Hippocampal formation (tissue), 2 donors: ENCODE measurements around the gene KLF3.
A peak's percentile ranks its signal among the peaks of the same experiment; 100 is the strongest.

Source experiments
- DNase-seq, 2 donors: peaks; one replicate each; lab custom pipeline; 2025; lab: John Stamatoyannopoulos, UW

KLF3 gene

DNA sequence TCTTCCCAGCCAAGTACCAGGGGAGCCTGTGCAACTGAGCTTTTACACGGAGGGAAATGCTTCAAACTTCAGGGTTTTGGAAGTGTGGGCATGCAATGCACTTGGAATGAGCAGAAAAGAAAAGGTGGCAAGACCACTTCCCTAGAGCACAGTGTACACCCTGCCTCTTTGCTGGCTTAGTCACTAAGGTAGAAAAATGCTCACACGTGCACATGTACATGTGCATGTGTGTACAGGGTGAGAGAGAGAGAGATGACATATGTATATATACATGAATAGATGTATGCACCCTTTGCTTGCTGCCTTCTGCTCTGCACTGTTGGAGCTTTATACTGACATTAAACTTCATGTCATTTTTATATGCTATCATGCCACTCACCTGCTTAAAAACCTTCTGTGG is 7.9 kb upstream of the KLF3 start:
- DNase-seq, result no peak

DNA sequence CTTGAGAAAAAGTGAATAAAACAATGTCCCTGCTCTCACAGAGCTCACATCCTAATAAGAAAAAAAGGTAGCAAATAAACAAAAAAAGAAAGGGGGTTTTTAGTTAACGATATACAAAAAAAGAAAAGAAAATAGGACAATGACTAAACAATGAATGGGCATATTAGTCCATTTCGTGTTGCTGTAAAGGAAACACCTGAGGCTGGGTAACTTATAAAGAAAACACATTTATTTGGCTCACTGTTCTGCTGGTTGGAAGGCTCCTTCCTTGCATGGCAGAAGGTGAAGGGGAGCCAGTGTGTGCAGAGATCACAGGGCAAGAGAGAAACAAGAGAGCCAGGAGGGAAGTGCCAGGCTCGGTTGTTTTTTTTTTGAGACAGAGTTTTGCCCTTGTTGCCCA is 4.7 kb upstream of the KLF3 start:
- DNase-seq, result no peak

- DNase-seq, result no peak
Measured at GRCh38 chr4:38660838-38661237, 3.2 kb upstream of the KLF3 start.

GRCh38 chr4:38661371-38661770 is 2.6 kb upstream of the KLF3 start:
- DNase-seq, result no peak

GRCh38 chr4:38662522-38663089 is 1.4 kb upstream of the KLF3 start:
- no peak for DNase-seq

DNA sequence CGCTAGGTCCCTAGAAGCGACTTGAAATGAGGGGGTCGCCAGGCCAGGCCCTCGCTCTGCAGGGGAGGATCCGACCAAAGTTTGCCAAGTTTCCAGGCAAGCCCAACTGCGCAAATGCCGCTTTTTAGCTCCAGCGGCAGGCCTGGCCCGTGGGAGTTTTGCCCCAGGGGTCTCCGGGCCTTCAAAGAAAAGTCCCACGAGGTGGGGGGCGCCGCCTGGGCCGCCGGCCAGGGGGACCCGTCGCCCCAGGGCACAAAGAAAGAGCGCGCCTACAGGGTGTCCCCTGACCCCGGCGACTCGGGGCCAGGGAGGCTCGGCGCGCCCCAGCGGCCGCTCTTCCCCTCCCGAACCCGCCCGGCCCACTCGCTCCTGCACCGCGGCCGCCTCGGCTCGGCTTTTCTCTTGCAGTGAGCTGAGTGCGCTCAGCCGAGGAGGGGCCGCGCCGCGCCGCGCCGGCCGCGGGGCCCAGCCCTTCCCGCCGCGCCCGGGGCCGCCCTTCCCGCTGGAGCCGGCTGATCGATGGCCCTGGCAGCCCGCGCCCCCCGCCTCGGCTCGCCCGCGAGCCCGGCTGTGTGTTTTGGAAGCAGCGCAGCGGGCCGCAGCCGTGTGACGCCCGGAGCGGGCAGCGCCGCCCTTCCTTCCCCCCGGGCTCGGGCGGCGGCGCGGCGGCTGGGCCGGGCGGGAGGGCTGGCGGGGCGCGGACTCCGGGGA is 754 bp upstream of the KLF3 start:
- DNase-seq, result peak in 1 of 2 donors; percentile 96

DNA sequence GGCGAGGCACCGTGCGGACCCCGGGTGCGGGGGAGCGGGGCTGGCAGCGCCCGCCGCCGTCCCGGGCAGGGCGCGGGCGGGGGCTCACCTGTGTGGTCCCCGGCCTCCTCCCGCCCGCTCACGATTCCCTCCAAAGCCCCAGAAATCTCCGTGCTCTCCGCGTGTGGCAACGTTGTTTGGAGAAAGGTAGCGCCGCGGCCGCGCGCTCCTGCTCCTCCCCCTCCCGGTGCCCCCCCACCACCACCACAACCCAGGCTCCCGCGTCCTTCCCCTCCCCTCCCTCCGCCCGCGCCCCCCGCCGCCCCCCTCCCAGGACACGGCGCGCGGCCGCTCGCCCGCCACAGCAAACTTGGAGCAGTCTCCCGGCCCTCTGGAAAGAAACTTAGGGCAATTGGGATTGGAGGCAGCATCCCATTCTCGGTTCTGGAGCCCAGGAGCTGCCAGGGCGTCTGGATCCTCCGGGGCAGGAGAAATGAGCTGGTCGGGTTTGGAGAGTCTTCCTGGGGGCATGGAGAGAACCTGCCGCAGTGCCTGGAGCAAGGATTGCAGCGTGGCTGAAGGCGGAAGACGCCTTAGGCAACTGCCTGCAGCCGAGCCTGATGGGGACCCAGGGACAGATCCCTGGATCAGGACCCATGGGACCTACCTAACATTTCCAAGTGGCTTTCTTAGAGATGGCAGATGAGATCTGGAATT is 855 bp downstream of the KLF3 start:
- peak; percentile 63 to 65 for DNase-seq

GRCh38 chr4:38665551-38666411 is 1.8 kb downstream of the KLF3 start:
- DNase-seq, result no peak

- DNase-seq, result no peak
Measured at GRCh38 chr4:38666766-38667084, 2.7 kb downstream of the KLF3 start.

DNA sequence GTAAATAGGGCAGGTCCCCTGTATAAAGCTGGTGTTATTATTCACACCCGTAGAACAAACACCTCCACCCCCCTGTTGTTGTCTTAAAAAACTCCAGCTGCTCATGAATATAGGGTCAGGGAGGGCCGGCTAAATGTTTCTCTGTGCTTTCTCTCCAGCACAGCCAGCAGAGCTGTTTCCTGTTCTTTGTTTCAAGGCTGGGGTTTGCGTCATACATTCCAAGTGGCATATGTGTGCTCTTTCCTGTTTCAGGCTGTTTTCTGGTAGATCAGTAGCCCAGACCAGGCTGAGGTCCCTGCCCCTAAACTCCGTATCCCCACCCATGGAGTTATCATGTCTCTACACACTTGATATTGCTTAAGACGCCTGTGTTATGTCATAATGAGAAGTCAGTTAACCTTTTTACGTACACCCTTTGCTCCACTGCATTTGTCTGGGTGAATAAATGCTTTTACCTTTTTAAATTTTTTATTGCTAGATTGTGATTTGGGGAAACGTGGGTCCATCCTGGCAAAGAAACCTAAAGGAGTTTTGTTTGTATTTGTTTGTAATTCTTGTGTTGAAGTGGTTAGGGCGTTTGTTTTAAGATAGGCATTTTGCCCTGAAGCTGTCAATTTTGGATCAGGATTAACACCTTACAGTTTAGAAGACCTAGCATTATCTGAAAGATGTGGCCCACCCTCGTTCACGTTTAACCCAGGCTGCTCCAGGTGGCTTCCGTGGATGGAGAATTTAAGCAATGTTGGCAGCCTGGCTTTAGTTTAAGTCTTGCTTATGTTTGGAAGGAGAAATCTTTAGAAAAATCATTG is 3.3 kb downstream of the KLF3 start:
- DNase-seq, result peak; percentile 56 to 88

DNA sequence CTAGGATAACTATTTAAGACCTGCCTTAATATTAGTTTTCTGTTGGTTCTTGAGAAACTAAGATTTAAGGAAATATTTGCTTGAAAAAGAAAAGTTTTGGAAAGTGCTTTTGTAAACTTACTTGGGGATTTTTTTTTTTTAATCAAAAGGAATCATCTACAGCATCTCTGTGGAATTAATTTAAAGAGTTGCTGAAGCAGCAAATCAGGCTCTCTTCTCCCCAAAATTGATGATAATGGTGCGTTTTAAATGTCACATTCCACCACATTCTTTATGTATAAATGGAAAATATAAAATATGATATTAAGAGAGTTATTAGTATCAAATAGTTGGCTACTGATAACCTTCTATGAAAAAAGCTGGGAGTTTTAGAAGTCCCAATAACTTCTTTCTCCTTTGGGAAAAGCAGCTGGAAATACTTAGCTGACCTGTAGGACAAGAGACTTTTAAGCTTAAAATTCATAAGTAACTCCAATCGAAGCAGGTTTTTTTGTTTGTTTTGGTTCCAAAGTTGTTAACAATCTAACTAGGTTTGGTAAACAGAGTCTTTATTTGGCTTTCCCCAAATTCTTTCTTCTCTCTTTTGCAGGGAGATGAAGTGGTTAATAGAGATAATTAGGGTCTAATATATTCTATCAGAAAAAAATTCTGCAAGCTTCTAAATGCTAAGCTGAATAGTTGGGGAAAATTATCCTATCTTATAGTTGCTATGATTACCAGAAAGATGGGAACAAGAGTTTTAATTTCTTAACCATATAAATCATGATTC is 4.4 kb downstream of the KLF3 start:
- DNase-seq, result no peak

- no peak for DNase-seq
Measured at GRCh38 chr4:38669208-38669607, 5.2 kb downstream of the KLF3 start.

- no peak for DNase-seq
Measured at GRCh38 chr4:38670109-38670901, 6.3 kb downstream of the KLF3 start.

DNA sequence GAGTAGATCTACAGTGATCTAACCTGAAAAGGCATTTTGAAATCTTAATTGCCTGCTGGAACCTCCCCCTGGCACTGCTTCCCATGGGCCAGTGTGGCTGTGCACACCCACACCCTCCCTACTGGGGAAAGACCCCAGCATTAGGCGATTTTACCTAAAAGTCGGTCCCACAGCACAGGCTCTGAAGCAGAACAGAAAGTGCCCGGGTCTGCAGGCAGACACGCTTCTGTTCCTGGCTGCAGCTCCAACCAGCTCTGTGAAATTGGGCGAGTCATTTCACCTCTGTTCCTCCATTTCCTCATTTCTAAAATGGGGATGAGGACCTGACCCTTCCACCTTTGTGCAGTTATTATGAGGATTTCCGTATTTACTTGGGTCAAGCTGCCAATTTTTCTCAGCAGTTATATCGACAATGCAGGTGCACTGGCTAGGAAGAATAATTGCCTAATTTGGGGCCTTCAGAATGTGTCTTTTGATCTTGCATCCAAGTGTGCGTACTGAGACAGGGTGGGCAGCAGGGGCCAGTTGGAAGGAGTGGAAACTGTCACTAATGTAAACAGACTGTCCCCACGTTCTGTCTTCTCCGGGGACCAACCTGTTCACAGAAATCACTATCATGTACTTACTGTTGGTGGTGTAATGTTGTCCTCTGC is 7.1 kb downstream of the KLF3 start:
- no peak for DNase-seq

DNA sequence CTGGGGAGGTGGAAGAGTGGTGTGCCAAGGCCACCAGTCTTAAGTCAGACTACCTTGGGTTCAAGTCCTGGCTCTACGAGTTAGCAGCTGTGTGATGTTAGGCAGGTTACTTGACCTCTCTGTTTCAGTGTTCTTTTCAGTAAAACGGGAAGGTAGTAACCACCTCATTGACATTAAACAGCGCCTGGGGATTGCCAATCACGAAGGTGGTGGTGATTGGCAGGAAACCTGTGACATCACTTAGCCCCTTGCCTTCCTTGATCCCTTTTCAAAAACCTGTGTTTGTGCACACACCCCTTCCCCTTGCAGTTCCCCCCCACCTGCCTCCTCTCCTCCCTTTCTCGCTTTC is 7.6 kb downstream of the KLF3 start:
- no peak for DNase-seq

- no peak for DNase-seq
Measured at GRCh38 chr4:38672074-38672396, 8.0 kb downstream of the KLF3 start.

GRCh38 chr4:38672397-38673129 is 8.6 kb downstream of the KLF3 start:
- DNase-seq, result no peak

- DNase-seq, result no peak
Measured at GRCh38 chr4:38673130-38673978, 9.4 kb downstream of the KLF3 start.
